ENCODE data around the gene TENM4. TPM values are rescaled to one million over a fixed set of nuclear protein-coding genes. Genes with fewer than 3 reads are reported as not detected.

The TENM4 gene
- total and polyA plus RNA-seq, 2 of the 8 experiments (the other 6 are each of a cell fraction or from before 2014, with no cell fraction given), result 3.5 to 7.2 TPM

DNA sequence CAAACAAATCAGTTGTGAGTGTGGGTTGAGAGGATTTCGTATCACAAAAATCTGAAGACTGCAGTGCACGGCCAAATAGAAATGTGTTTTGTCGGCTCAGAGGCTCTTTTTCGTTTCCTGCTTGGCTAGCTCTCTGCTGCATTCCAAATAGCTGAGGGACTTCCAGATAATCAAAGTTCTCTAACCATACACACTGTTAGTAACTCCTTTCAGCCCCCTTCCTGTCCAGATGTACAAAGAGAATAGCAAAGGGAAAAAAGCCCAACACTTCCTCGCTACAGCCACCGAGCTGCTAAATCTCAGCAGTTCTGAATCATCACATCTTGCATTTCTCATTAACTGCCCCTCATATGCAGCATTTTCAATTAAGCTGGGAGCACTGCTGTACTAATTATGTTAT is 203.1 kb downstream of the TENM4 start (continued):
- TF ChIP-seq YY1 (IDR thresholded peaks at IDR 0.05; ENCODE audit: low read depth, low read length), result no peak

DNA sequence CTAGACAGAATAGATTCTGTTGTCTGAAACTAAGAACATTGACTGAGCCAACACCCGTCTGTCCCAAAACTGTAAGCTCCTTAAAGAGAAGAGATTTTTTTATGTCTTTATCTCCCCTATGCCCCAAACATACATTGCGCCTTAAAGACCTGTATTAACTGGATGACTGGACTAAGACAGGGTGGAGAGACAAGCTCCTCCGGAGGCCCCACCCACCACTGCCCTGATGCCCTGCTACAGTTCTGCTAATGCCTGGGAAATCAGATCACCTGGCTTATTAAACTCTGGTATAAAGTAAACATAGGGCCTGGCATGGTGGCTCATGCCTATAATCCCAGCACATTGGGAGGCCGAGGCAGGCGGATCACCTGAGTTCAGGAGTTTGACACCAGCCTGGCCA is 203.7 kb downstream of the TENM4 start:
- Histone ChIP-seq H3K27me3 (replicated peaks in 1 of 4; ENCODE audit: control insufficient read depth in 3 of 4, extremely low read depth in 1 of 4, insufficient read depth in 3 of 4, low read length in 3 of 4) (no peaks in the 10 kb centered on the region), H2BK15ac (ENCODE audit: low read length) (no peak overlapping the region), H4K8ac (ENCODE audit: extremely low read depth, insufficient read depth, low read length) (no peak overlapping the region), H2BK5ac (ENCODE audit: low read depth, low read length) (no peak overlapping the region), H3K79me2 (ENCODE audit: control insufficient read depth in 1 of 2, insufficient read depth in 2 of 2, low read length in 2 of 2) (no peaks in the 10 kb centered on the region), H3K79me1 (ENCODE audit: low read depth, low read length) (no peaks in the 10 kb centered on the region), H3K4me3 (ENCODE audit: extremely low read depth in 1 of 4, insufficient read depth in 2 of 4, low read depth in 3 of 4, low read length in 4 of 4) (no peak overlapping the region), H3K9ac (replicated peaks in 1 of 4; ENCODE audit: extremely low read depth in 1 of 4, low read depth in 3 of 4, low read length in 3 of 4) (no peak overlapping the region), H2BK120ac (replicated peaks; ENCODE audit: low read depth, low read length) (no peak overlapping the region), H4K20me1 (replicated peaks in 1 of 2; ENCODE audit: control insufficient read depth in 1 of 2, insufficient read depth in 2 of 2, low read length in 2 of 2) (no peaks in the 10 kb centered on the region), H4K5ac (ENCODE audit: insufficient read length, low read depth, low read length) (no peak overlapping the region), H4K91ac (replicated peaks; ENCODE audit: insufficient read length, low read length) (no peak overlapping the region), H2AK5ac (ENCODE audit: low read depth, low read length) (no peak overlapping the region), H3K9me3 (ENCODE audit: insufficient read depth in 2 of 2, low read depth in 1 of 2, low read length in 1 of 2) (no peaks in the 10 kb centered on the region), H3K14ac (ENCODE audit: insufficient read length) (no peak overlapping the region), H2BK12ac (ENCODE audit: low read depth, low read length) (no peak overlapping the region), H2BK20ac (ENCODE audit: low read length) (no peak overlapping the region), H3K23ac (ENCODE audit: insufficient read length) (no peak overlapping the region), H3K18ac (ENCODE audit: extremely low read depth, low read length) (no peak overlapping the region), H3K27ac (ENCODE audit: low read depth, low read length) (no peak overlapping the region), H3K4me1 (replicated peaks in 1 of 4; ENCODE audit: control insufficient read depth in 3 of 4, insufficient read depth in 4 of 4, low read length in 3 of 4) (no peaks in the 10 kb centered on the region), H3K56ac (replicated peaks; ENCODE audit: insufficient read length, low read depth, low read length) (no peak overlapping the region), H3K23me2 (ENCODE audit: low read depth, low read length) (no peaks in the 10 kb centered on the region), H3K4me2 (ENCODE audit: insufficient read depth in 1 of 2, low read depth in 2 of 2, low read length in 2 of 2) (no peak overlapping the region), H2AFZ (ENCODE audit: low read length) (no peak overlapping the region), H3K36me3 (ENCODE audit: control insufficient read depth in 2 of 4, insufficient read depth in 4 of 4, low read length in 3 of 4) (no peaks in the 10 kb centered on the region), H3K4ac (replicated peaks; ENCODE audit: insufficient read length, low read depth, low read length) (no peak overlapping the region)
- 89% methylated on average over 5 of the region's 5 CpGs; no CpG with 5 or more reads in 1 of the 2 experiments for WGBS, 2 experiments (ENCODE audit: extremely low coverage in 1 of 2, insufficient coverage in 1 of 2, insufficient read length in 1 of 2, insufficient replicate concordance in 2 of 2, low coverage in 1 of 2, low lambda C conversion rate in 2 of 2, missing lambda C conversion rate in 1 of 2)
- ChIA-PET POLR2A (ENCODE audit: partially characterized antibody) (no interaction called here), CTCF (ENCODE audit: partially characterized antibody) (no interaction called here)
- DNase-seq (ENCODE audit: low read depth in 1 of 2, low spot score in 2 of 2) (no peak), FAIRE-seq (no peak)
- TF ChIP-seq NANOG (IDR thresholded peaks at IDR 0.05; ENCODE audit: insufficient read depth, low read depth, low read length, poor library complexity, severe bottlenecking), result no peak
